ENCODE results near the gene THAP3. TPM values are rescaled to one million over a fixed set of nuclear protein-coding genes. Genes with fewer than 3 reads are reported as not detected.

Gene THAP3
- total RNA-seq, 4 donors from 2014 or later, result 21.1 to 51.7 (median 33.7) TPM

DNA sequence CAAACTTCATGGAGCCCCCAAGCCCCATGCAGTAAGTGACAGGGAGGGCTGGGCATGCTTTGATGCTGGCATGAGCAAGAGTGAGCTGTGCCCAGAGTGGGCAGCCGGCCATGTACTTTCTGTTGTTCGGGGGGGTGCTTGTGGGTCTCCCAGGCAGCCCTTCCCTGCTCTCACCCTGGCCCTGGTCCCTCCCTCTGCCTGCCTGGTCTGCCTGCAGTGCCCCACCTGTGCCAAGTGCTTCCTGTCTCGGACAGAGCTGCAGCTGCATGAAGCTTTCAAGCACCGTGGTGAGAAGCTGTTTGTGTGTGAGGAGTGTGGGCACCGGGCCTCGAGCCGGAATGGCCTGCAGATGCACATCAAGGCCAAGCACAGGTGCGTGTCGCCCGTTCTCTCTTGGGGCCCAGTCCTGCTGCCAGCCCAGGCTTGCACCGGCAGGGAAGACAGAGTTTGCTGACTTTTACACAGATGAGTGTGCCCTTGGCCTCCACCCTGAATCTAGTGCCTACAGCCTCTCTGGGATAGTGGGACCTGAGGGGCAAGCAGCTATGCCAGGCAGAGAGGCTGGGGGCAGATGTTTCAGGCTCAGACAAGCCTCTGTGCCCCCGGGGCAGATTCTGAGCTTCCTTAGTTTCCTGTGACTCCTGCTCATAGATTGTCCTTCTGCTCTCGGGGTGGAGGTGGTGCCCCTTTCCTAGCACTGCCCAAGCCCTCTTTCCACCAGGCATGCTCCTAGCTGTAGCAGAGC is 37.2 kb upstream of the THAP3 start:
- no peak for TF ChIP-seq CTCF (IDR thresholded peaks at IDR 0.05; ENCODE audit: low read depth)

- no peak for TF ChIP-seq CTCF (IDR thresholded peaks at IDR 0.05; ENCODE audit: low read depth)
These were observed 36.4 kb upstream of the THAP3 start for GRCh38 chr1:6588128-6588892.

DNA sequence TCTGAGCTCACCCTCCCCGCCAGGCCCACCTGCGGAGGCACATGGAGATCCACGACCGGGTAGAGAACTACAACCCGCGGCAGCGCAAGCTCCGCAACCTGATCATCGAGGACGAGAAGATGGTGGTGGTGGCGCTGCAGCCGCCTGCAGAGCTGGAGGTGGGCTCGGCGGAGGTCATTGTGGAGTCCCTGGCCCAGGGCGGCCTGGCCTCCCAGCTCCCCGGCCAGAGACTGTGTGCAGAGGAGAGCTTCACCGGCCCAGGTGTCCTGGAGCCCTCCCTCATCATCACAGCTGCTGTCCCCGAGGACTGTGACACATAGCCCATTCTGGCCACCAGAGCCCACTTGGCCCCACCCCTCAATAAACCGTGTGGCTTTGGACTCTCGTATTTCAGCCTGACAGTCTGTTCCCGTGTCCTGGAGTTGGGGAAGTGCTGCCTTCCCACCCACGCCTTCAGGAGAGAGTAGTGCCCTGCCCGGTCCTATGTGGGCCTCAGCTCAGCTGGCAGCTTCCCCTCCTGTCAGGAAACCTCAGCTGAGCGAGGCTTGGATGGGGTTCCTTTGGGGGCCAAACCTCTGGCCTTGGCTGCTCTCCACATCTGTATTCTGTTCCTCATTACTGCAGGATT is 35.7 kb upstream of the THAP3 start:
- TF ChIP-seq CTCF (IDR thresholded peaks at IDR 0.05; ENCODE audit: low read depth), result no peak

GRCh38 chr1:6590046-6590445 is 34.6 kb upstream of the THAP3 start:
- TF ChIP-seq CTCF (IDR thresholded peaks at IDR 0.05; ENCODE audit: low read depth), result no peak

- no peak for TF ChIP-seq CTCF (IDR thresholded peaks at IDR 0.05; ENCODE audit: low read depth)
These were observed 33.4 kb upstream of the THAP3 start for GRCh38 chr1:6591222-6591621.

- no peak for TF ChIP-seq CTCF (IDR thresholded peaks at IDR 0.05; ENCODE audit: low read depth)
These were observed 33.0 kb upstream of the THAP3 start for GRCh38 chr1:6591644-6592043.

GRCh38 chr1:6592441-6592840 is 32.2 kb upstream of the THAP3 start:
- TF ChIP-seq CTCF (IDR thresholded peaks at IDR 0.05; ENCODE audit: low read depth), result no peak
